Motor neuron (in vitro differentiated cells): Measurements from ENCODE around the gene C19orf25. TPM values are rescaled to one million over a fixed set of nuclear protein-coding genes. Genes with fewer than 3 reads are reported as not detected.

Experiments used
- ATAC-seq, 8 experiments: fragments of 200-7000 bp; cut with Tn5 transposase; replicated peaks in 6 of 8; 2 replicates each; pipeline ENCODE4 v1.8.0; 2021; ENCODE audit warnings: mild to moderate bottlenecking in 8 of 8, moderate library complexity in 8 of 8
- H3K27ac ChIP-seq, 2 donors: fragments of 250-450 bp; sonication (Bioruptor Pico); 2 replicates each; pipeline ENCODE4 v1.9.0; 2021; ENCODE audit warnings: antibody characterized with exemption in 2 of 2, mild to moderate bottlenecking in 2 of 2, moderate library complexity in 1 of 2
- H3K4me1 ChIP-seq, 2 donors: fragments of 250-450 bp; sonication (Bioruptor Pico); replicated peaks in 1 of 2; 2 replicates each; pipeline ENCODE4 v1.6.1; 2021; ENCODE audit warnings: antibody characterized with exemption in 2 of 2, mild to moderate bottlenecking in 2 of 2, moderate library complexity in 1 of 2
- H3K4me3 ChIP-seq, 5 donors: fragments of 250-450 bp; sonication (Bioruptor Pico); 2 replicates each; pipeline ENCODE4 v1.9.0; 2021; ENCODE audit warnings: antibody characterized with exemption in 5 of 5, mild to moderate bottlenecking in 5 of 5, moderate library complexity in 4 of 5
- WGBS, 10 experiments: fragments of 450-650 bp; shearing (Covaris generic); methylation state at CpG; one replicate each; pipeline ENCODE4 v1.0.0; 2022; 5-methylcytosine and 5-hydroxymethylcytosine counted together
- in situ Hi-C, 9 experiments: fragments of 400-800 bp; cut with MboI; loops; one replicate each; pipeline ENCODE4 v1.15.0; 2021; ENCODE audit warnings: low sequenced_read_pairs in 9 of 9, low pct_unique_long_range_greater_than_20kb in 2 of 9; ENCODE audit not compliant: unreplicated experiment in 9 of 9
- total RNA-seq, 8 experiments: library from RNA; unstranded; fragments of 300-600 nt; gene quantifications; 2 replicates each; pipeline versions ENCODE4 v1.2.3 to v1.2.4, GENCODE V29; 2022

The C19orf25 gene
- total RNA-seq, 8 experiments from 2014 or later, result 27.2 to 34.3 (median 32.7) TPM

DNA sequence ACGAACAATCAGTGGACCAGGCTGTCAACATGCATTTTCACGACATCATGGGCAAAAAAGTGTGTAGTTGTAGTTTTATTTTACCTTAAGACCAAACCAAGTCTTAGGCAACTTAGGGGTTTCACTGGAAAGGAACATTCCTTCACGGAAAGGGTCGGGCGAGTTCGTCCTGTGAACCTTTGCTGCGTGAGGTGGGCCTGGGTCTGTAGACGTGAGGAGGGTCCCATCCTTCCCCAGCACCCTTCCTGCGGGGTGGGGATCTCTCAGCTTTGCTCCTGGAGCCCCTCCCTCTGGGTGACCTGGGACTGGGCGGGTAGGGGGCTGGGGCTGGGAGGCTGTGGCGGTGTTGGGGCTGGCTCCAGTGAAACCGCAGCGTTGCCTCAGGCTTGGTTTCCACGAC, 53.1 kb downstream of the C19orf25 start:
- in situ Hi-C loops, result no loop called here
- 40 to 100% (median 92%) methylated on average over 1 to 6 of the region's 14 CpGs; no CpG with 5 or more reads in 5 of the 10 experiments for whole genome bisulfite sequencing, 10 experiments
- Histone ChIP-seq H3K4me3 (no peak overlapping the region), H3K4me1 (peaks cover 12 to 13% of the 10 kb centered on the region in 2 donors), H3K27ac (peak overlapping the region in 1 of 2 donors; percentile 55)
- ATAC-seq, result no peak

DNA sequence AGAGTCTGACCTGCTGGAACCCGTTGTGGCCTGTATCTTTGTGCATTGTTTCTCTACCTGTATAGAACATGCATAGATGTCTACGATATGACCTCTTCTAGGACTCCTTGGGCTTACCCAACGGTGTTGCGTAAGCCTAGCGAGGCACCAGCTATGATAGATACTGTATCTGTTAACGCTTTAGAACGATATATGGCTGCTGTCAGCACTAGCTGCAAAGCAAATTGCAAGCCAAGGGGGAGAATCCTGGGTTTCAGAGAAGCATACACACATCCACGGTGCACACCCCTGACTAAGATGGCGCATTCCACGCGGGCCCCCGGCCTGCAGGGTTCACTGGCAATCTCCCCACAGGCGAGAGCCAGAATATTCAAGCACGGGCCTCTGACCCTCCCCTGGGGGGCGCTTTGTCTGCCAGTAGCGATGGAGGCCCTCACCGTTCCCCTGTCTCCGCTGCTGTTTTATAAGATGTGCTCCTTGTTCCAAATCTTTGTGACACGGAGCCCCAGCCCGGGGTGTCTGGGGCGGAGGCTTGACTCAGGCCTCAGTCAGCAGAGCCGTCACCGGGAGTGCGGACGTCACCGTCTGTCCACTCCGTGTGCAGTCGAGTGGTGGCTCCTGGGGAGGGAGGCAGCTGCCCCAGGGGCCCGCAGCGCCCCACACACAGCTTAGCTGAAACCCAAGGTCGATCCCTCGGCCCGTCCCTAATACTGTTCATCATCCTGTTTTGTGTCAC, 53.7 kb downstream of the C19orf25 start:
- Histone ChIP-seq H3K27ac (peak overlapping the region; percentile 48 to 55), H3K4me1 (peaks cover 12 to 13% of the 10 kb centered on the region in 2 donors), H3K4me3 (no peak overlapping the region)
- 81 to 100% (median 87%) methylated on average over 3 to 30 of the region's 33 CpGs; no CpG with 5 or more reads in 1 of the 10 experiments for WGBS, 10 experiments
- ATAC-seq, result peak in 5 of 8 experiments; percentile 25 to 81 (median 64)
- in situ Hi-C loops, result no loop called here

DNA sequence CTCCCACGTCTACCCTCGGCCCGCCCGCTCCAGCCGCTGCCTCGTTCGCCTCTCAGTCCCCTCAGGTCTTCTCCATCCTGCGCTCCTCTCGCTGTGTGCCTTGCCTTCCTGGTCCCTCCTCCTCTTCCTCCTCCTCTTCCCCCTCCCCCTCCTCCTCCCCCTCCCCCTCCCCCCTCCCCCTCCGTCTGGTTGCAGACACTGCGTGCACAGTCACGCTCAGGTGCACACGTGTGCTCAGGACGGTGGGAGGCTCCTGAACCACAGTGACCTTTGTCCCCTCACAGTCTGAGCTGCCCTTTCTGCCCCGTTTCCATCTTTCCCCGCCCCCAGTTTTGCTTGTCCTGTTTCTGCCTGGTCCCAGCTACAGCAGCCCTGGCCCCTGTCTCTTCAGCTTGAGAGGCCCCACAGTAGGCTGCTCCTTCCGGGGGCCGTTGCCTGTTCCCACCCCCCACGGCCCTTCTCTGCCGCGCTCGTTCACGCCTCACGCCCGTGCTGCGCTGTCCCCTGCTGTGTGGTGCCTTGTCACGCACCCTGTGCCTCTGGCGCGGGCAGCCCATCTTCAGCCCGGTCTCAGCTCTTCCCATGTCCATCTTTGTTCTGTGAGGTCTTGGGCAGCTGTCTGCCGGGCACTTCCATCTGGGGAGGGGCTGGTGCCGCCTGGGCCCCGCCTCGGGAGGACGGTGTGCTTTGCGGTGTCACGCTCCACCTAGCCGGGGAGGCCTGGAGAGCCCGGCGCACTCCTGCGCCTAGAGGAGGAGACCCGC, 54.6 kb downstream of the C19orf25 start:
- ATAC-seq, result peak in 4 of 8 experiments; percentile 7 to 37 (median 28)
- Histone ChIP-seq H3K27ac (peak overlapping the region; percentile 48 to 55), H3K4me3 (no peak overlapping the region), H3K4me1 (peaks cover 12 to 13% of the 10 kb centered on the region in 2 donors)
- WGBS, 10 experiments, result 83 to 94% (median 88%) methylated on average over 1 to 14 of the region's 42 CpGs; no CpG with 5 or more reads in 6 of the 10 experiments
- in situ Hi-C loops, result no loop called here

DNA sequence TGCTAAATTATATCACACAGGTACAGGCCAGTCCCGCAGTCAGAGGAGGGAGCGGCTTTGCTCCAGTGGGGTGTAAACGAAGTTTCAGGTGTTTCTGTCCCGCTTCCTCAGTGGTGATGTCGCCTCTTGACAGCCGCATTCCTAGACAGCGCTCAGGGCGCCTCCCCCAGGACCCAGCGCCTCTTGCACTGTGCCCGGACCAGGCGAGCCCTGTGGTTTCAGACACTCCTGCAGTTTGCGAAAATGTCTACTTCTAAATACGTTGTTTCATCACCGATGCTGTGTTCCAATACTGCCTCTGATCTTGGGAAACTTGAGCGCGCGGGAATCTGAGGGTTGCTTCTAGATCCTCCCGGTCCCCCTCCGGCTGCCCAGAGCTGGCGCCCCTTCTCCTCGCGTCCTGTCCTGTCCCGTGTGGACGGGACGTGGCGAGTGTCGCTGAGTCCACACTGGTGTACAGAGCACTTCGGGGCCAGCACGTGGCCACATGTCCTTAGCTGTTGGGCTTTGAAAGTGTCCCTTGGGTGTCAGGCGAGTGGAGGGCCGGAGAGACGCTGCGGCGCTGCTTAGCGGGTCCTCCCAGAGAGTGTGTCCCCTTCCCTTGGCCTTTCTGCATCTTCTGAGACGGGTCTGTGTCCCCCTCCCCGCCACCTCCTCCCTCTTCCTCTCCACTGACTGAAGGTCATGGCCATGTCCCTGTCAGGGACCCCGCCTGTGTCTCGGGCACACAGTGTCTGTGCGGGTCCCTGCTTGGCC, 55.4 kb downstream of the C19orf25 start:
- Histone ChIP-seq H3K4me3 (no peak overlapping the region), H3K4me1 (peaks cover 12 to 13% of the 10 kb centered on the region in 2 donors), H3K27ac (no peak overlapping the region)
- WGBS, 10 experiments, result 65 to 100% (median 94%) methylated on average over 1 to 11 of the region's 40 CpGs; no CpG with 5 or more reads in 1 of the 10 experiments
- ATAC-seq, result peak in 2 of 8 experiments; percentile 17
- in situ Hi-C loops, result no loop called here

Other genes starting within 250 kb of the C19orf25 start
- gene CBARP, start 241.2 kb downstream of the C19orf25 start, total RNA-seq, result 10 to 100 TPM in 3 of 8 experiments, 1 to 10 TPM in 5; 1.2 to 18.0 (median 8.5) TPM
- gene ATP5F1D, start 237.5 kb downstream of the C19orf25 start, total RNA-seq, result 100 to 1,000 TPM in 3 of 8 experiments, 10 to 100 TPM in 5; 72.1 to 359 (median 83.5) TPM
- gene MIDN, start 230.6 kb downstream of the C19orf25 start, total RNA-seq, result 10 to 100 TPM; 15.0 to 78.9 (median 35.1) TPM
- gene CIRBP, start 209.9 kb downstream of the C19orf25 start, total RNA-seq, result 1,000 to 10,000 TPM in 2 of 8 experiments, 100 to 1,000 TPM in 6; 354 to 1,038 (median 830) TPM
- gene FAM174C, start 203.7 kb downstream of the C19orf25 start, total RNA-seq, result 10 to 100 TPM; 14.2 to 88.9 (median 25.3) TPM
- gene EFNA2, start 193.3 kb downstream of the C19orf25 start, total RNA-seq, result 1 to 10 TPM in 5 of 8 experiments, not detected in 3; 2.4 to 9.2 (median 4.5) TPM
- 100 to 1,000 TPM in 1 of 8 experiments, 10 to 100 TPM in 7; 82.8 to 117 (median 89.1) TPM for gene NDUFS7, start 95.3 kb downstream of the C19orf25 start, total RNA-seq
- gene GAMT, start 77.7 kb downstream of the C19orf25 start, total RNA-seq, result 10 to 100 TPM; 18.6 to 38.9 (median 27.6) TPM
- gene DAZAP1, start 71.6 kb downstream of the C19orf25 start, total RNA-seq, result 100 to 1,000 TPM in 2 of 8 experiments, 10 to 100 TPM in 6; 32.3 to 129 (median 46.7) TPM
- gene RPS15, start 40.8 kb downstream of the C19orf25 start, total RNA-seq, result 1,000 to 10,000 TPM; 1,397 to 2,339 (median 1,906) TPM
- 10 to 100 TPM in 5 of 8 experiments, 1 to 10 TPM in 1, under 1 TPM in 2; 0.31 to 52.0 (median 31.9) TPM for gene APC2, start 29.1 kb downstream of the C19orf25 start, total RNA-seq
- gene PCSK4, start 11.1 kb upstream of the C19orf25 start, total RNA-seq, result 1 to 10 TPM; 1.9 to 5.6 (median 4.4) TPM
- 10 to 100 TPM in 1 of 8 experiments, 1 to 10 TPM in 7; 3.2 to 16.8 (median 5.7) TPM for gene REEP6, start 12.0 kb upstream of the C19orf25 start, total RNA-seq
- 1 to 10 TPM in 4 of 8 experiments, under 1 TPM in 3, not detected in 1; 0.09 to 8.2 (median 1.5) TPM for gene ADAMTSL5, start 33.8 kb upstream of the C19orf25 start, total RNA-seq
- gene PLK5, start 44.9 kb upstream of the C19orf25 start, total RNA-seq, result under 1 TPM in 6 of 8 experiments, not detected in 2; 0.27 to 0.45 (median 0.29) TPM
- gene MEX3D, start 89.1 kb upstream of the C19orf25 start, total RNA-seq, result 10 to 100 TPM in 6 of 8 experiments, 1 to 10 TPM in 2; 3.2 to 46.9 (median 18.1) TPM
- 100 to 1,000 TPM in 2 of 8 experiments, 10 to 100 TPM in 6; 37.0 to 114 (median 54.7) TPM for gene MBD3, start 113.7 kb upstream of the C19orf25 start, total RNA-seq
- gene UQCR11, start 126.2 kb upstream of the C19orf25 start, total RNA-seq, result 100 to 1,000 TPM in 7 of 8 experiments, 10 to 100 TPM in 1; 92.4 to 219 (median 112) TPM
- gene TCF3, start 173.4 kb upstream of the C19orf25 start, total RNA-seq, result 100 to 1,000 TPM in 1 of 8 experiments, 10 to 100 TPM in 7; 25.2 to 106 (median 44.9) TPM